HG02884 (cell line): ENCODE results near the gene GPR135.
"Not testable (repeated sequence)": the region's sequence is repeated elsewhere in the genome, so short reads cannot be mapped to it uniquely, and the experiment has no call there.

Source experiments
- ATAC-seq: cut with Tn5 transposase; IDR thresholded peaks from one replicate; pipeline ENCODE4 v1.9.1; 2021; ENCODE audit warnings: mild to moderate bottlenecking, moderate library complexity; ENCODE audit not compliant: unreplicated experiment

The GPR135 gene

DNA sequence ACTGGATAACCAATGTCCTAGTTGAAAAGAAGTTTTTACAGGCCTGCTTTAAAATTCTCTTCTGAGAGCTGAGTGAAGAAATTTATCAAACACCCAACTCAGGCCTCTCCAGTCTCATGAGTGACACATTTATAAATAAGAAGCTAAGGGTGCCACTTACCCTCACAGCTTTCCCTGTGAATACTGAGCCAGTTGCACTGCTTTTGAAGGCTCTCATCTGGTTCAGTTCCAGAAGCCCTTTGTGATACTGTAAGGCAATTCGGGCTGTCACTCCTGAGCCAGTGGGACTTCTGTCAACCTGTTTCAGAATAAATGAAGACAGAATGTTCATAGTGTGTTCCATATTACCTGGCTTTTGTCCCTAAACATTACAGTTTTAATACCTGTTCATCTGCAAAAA is 10.5 kb upstream of the GPR135 start:
- no peak for ATAC-seq

- no peak for ATAC-seq
These were observed 9.0 kb upstream of the GPR135 start for GRCh38 chr14:59474172-59474571.

DNA sequence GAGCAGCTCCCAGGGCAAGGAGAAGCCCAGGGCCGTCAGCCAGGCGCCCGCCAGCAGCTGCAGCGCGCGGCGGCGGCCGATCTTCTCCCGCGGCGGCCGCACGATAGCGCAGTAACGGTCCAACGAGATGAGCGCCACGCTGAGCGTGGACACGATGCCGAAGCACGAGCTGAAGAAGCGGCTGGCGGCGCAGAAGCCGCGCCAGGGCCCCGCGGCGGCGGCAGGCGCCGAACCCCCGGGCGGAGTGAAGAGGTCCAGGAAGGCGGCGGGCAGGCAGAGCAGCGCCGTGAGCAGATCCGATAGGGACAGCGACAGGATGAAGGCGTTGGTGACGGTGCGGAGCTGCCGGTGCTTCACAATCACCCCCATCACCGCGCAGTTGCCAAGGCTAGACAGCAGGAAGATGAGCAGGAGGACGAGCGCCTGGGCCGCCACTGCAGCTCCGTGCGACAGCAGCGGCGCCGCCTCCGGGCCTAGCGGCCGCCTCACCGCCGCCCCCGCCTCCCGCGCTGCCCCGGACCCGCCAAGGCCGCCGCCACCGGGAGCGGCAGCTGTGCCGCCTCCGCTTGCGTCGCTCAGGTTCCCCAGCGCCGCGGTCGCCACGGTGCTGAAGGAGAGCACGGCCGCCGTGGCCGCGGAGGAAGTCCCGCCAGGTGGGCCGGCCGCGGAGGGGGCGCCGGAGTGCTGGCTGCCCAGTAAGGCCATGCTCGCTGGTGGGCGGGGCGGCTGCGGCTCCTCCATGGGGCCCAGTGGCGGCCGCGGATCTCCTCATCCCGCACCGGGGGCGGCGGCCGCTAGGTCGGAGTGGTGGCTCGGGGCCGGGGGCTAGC is 479 bp downstream of the GPR135 start:
- ATAC-seq = peak; percentile 66

- peak; percentile 26 for ATAC-seq
These were observed 1.2 kb downstream of the GPR135 start for GRCh38 chr14:59463787-59464485.

DNA sequence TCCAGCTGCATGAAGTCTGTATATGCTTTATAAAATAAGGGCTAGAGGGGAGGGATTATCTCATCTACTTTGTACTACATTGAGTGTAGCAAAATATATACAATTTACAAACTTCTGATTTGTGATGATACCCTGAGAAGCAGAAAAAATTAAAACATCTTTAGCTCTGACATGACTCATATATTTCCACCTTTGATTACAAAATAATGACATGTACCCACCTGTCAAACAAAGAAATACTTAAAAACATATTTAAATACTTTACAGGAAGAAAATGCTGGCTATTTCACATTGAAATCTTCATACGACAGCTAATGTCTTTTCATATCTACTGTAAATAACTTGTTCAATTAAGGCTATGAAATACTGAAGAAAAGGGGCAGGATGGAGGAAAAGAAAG is 3.3 kb downstream of the GPR135 start:
- no peak for ATAC-seq

- ATAC-seq = no peak
These were observed 4.8 kb downstream of the GPR135 start for GRCh38 chr14:59460378-59460777.

GRCh38 chr14:59458486-59458885 is 6.7 kb downstream of the GPR135 start:
- ATAC-seq = no peak

DNA sequence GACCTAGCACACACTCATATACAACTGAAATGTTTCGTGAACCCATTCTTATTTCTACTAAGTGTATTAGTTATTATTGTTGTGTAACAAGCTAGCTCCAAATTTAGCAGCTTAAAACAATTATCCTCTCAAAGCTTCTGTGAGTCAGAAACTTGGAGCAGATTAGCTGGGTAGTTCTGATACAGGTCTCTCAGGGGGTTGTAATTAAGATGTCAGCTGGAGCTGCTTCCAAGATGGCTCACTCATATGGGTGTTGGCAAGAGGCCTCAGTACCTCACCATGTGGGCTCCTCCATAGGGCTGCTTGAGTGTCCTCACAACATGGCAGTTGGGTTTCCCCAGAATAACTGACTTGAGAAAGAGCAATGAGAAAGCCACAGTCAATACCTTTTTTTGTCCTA is 9.8 kb downstream of the GPR135 start:
- no peak for ATAC-seq

- ATAC-seq = no peak
These were observed 11.0 kb downstream of the GPR135 start for GRCh38 chr14:59454139-59454538.

- ATAC-seq = no peak
These were observed 13.3 kb downstream of the GPR135 start for GRCh38 chr14:59451849-59452248.

DNA sequence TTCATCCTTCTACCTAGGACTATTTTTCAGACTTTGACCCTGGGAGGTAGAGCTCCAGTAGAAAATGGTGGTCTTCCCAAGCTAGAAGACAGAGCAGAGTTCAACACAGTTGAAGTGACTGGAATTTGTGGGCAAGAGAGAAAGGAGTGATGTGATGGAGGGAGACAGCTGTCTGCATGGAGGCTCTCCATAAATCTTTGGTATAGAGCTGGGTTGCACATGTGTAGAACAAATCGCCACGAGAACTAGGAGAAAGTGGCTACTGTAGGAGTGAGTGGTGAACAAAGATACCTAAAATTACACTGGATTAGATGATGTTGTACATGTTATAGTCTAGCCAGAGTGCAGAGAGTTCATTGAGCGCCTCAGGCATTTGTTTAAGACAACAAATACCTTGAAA is 14.5 kb downstream of the GPR135 start:
- ATAC-seq = no peak

DNA sequence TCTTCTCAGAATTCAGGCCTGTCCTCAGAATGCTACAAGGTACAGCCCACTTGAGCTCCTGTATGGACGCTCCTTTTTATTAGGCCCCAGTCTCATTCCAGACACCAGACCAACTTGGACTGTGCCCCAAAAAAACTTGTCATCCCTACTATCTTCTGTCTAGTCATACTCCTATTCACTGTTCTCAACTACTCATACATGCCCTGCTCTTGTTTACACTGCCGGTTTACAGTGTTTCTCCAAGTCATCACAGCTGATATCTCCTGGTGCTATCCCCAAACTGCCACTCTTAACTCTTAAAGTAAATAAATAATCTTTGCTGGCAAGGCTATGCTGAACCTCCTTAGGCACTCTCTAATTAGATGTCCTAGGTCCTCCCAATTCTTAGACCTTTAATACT is 16.5 kb downstream of the GPR135 start:
- not testable (repeated sequence) for ATAC-seq

DNA sequence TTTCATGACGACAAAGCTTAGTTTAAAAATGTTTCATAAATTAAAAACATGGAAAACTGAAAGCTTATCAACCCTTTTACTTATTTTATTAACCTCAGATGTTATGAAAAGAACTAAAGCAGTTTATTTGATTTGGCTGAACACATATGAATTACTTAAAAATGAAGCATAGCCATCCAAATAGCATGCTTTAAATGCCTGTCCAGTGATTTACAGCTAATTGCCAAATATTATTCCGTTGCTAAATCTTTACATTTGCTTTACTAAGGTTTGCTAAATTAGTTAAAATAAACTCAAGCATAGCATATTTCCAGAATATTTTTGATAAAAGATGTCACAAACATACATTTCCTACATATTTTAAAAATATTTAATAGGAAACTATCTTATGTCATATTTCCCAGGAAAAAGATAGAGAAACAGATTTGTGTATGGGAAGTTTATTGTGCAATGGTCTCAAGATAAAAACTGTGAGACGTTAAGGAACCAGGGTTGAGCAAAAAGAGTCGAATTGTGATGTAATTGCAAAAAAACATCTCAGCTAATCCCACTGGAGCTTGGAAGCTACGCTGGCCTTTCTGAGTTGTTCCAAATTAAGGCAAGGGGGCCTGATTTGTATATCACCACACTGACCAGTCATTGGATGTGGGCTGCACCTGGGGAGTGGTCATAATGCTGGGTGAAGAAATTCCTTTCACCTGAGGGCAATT is 25.8 kb downstream of the GPR135 start:
- ATAC-seq = no peak

DNA sequence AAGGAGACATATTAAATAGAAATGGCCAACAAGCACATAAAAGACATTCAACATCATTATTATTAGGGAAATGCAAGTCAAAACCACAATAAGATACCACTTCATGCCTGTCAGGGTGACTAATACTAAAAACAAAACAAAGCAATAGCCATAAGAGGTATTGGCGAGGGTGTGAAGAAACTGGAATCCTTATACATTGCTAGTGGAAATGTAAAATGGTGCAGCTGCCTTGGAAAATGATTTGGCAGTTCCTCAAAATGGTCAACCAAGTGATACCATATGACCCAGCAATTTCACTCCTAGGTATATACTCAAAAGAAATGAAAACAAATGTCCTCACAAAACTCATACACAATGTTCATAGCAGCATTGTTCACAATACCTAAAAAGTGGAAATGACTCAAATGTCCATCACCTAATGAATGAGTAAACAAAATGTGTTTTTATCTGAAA is 27.0 kb downstream of the GPR135 start:
- ATAC-seq = no peak

GRCh38 chr14:59435987-59436386 is 29.2 kb downstream of the GPR135 start:
- ATAC-seq = no peak

- no peak for ATAC-seq
These were observed 30.1 kb downstream of the GPR135 start for GRCh38 chr14:59435101-59435500.

DNA sequence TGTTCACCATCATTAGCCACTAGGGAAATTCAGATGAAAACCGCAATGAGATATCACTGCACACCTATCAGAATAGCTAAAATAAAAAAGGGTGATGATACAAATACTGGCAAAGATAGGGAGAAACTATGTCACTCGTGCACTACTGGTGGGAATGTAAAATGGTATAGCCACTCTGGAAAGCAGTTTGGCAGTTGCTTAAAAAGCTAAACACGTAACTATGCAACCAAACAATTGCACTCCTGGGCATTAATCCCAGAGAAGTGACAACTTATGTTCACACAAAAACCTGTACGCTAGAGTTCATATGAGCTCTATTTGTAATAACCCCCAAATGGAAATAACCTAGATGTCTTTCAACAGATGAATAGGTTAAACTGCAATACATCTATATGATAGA is 35.4 kb downstream of the GPR135 start:
- ATAC-seq = no peak

DNA sequence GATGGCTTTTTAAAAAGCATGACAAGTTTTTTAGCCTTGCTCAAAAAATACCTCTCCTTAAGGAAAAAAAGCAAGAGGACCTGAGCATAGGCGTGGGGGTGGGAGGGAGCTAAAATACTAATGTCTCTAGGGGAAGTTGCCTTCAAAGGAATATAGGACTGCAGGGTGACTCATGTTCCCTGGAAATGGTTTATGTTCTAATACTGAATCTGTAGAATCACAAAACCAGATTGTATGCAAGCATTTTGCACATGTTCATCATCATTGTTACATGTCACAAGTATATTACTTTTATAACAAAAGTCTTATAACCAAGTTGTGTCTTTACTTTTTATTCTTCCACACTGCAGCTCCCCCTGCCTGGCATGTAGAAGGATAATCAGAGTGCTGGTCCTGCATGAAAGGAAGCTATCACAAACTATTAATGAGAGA is 36.6 kb downstream of the GPR135 start:
- no peak for ATAC-seq

DNA sequence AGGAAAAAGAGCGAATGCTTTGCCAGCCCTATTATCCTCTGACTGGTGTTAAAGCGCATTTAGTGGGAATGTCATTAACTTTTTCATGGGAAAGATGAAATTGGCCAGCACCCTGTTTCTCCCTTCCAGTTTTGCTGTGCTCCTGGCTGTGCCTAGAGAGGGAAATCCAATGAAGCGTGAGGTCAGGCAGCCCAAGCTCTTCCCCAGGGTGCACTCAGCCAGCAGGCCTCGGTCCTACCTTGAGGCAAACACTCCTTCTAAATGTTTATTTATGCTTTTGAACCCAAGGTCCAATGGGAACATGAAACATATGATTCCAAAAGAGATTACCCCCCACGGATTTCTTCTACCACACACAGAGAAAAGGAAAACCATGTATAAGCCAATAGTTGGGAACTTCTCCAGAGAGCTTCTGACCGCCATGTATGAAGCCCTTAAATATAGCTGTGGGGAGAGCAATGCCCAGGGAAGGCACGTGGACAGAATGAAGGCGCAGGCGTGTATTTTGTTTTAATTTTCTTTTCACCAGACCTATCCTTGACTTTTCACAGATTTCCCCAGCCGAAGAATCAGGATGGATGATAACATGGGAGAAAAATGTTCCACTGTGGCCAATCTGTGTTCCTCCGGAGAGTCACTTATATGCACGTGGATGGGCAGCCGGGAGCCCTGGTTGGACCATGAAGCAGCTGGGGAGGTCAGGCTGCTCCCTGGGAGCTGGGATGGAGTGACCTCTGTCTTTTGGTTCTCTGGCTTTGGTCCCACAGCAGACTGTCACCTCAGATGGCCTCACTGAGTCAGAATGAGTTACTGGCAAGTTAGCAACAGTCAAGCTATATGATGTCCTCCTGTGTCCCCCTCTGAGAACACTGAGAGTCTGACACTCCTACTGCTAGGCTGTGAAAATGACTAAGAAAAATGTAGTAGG is 37.3 kb downstream of the GPR135 start:
- no peak for ATAC-seq

DNA sequence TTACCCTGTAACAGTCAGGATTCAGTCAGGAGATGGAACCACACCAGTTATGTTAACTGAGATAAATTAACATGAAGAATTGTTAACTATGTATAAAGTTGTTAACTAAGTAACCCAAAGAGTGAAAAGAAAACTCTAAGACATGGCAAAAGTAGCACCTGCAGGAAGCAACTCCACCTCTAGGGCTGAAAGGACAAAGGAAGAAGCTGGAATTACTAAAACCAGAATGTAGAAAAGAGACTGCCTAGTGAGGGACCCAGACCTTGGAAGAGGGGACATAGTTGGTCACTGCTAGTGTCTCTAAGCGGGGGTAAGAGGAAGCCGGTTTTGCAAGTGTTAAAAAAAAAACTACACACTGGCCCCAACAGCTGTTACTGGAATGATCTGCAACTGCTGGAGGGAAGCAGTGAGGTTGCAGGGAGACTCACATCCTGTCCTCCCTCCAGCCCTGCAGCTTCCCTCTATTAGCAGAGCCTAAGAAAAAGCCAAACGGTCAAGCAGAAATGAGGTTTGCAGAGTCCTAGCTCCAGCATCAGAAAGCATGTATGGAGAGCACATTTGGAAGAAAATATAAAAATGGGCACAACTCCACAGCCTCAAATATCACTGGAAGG is 39.8 kb downstream of the GPR135 start:
- no peak for ATAC-seq
